GM18861 (cell line): ENCODE results near the gene AGXT.

ENCODE experiments used
- ATAC-seq: cut with Tn5 transposase; IDR thresholded peaks from one replicate; pipeline ENCODE4 v1.9.1; 2021; ENCODE audit not compliant: unreplicated experiment

AGXT gene

DNA sequence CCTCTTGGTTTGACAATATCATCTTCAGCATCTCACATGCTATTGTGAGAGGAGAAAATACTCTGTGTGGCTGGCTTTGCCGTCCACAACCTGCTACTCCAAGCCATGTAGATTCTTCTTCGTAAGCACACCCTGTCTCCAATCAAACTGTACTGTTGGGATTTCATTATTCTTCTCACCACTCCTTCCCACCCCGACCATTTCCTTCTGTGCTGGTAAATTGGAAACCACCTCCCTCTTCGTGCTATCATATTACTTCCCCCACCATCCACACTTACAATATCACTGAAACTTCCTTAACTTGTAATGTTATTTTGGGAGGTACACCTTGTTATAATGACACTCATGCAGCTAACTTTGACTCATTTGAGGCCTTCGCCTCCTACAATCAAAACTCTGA, 3.2 kb upstream of the AGXT start:
- no peak for ATAC-seq

DNA sequence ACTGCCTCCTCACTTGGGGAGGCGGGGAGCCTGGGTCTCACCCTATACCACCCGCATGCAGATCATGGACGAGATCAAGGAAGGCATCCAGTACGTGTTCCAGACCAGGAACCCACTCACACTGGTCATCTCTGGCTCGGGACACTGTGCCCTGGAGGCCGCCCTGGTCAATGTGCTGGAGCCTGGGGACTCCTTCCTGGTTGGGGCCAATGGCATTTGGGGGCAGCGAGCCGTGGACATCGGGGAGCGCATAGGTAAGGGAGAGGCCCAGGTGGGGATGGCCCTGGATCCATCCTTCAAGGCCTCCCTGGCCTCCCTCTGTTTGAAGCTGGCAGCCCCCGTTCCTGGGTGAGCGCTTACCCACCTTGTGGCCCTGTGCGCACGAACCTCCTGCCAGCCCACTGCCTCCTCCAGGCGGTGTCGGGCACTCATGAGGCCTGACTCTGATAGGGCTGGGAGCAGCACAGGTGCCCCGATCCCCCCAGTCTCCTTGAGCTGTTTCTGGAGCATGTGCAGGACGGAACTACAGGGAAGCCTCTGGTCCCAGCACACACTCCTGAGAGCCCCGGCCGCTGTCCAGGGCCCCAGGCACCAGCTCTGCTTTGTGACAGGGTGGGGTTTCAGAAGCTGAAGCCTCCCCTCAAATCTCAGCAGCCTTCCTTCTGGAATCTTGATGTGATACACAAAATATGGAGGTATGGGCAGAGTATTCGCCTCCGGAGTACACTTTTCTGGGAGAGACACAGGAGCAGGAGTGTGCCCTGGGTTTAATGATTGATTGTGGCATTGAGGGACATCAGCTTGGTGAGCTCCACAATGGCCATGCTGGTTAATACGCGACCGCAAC, 708 bp downstream of the AGXT start:
- no peak for ATAC-seq

DNA sequence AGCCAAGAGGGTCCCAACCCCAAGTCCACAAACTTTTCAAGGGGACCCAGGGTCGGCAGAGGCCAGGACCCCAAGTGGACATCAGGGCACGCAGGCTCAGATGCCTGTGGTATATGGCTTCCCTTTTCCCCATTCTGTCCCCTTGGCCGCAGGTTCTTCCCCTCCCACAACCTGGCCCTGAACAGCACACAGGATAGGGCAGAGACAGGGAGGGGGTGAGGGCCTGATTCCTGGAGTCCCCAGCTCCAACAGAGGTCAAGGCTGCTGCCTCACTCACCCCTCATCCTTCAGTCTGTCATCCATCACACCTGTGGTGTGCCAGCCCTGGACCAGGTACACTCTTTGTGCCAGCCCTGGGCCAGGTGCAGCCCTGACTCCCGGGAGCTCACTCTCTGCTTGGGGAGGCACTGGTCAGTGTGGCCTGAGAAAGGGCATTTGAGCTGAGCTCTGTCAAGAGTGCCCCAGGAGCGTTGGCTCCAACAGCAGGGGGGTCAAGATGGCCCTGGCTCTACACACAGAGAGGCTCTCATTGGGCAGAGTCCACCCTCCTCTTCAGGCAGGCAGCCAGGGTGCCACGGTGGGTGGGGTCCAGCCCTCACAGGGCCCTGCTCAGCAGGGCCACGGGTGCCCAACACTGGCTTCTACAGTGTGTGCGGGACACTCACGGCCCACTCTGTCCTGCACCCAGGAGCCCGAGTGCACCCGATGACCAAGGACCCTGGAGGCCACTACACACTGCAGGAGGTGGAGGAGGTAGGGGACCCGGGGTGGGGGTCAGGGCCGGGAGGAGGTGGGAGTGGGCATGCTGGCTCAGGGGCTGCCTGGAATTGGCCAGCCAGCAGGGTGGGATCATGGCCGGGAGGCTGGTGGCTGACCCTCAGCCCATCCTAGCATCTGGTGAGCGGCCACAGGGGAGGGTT, 1.6 kb downstream of the AGXT start:
- no peak for ATAC-seq

DNA sequence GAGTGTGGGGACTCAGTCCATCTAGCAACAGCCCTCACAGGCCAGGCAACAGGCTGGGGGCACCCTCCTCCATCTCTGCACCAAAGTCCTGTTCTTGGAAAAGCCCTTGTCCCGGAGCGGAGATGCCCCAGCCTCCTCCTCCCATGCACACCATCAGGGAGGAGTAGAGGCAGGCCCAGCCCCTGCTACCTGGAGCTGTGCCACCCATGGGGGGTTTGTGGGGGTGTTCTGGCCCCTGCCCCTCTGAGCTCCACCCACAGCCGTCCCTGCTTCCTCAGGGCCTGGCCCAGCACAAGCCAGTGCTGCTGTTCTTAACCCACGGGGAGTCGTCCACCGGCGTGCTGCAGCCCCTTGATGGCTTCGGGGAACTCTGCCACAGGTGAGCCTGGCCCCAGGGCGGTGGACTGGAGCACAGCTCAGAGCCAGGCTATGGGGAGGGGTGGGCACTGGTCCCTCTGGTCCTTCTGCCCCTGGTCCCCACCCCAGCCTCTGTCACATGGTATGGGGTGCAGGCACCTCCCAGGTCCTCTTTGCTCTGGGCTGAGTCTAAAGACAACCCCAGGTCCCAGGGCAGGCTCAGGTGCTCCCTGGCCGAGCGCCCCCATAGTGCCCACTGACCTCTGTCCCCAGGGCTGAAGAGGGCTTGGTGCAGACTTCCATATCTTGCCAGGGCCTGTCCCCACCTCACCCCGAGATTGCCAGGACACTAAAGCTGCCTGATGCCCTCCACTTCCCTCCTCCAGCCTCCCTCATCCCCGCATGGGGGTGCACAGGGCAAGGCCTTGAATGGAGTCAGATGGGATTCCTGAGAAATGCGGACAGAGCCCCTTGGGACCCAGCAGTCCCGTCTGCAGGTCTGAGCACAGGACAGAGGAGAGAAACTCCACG, 2.7 kb downstream of the AGXT start:
- ATAC-seq = no peak

DNA sequence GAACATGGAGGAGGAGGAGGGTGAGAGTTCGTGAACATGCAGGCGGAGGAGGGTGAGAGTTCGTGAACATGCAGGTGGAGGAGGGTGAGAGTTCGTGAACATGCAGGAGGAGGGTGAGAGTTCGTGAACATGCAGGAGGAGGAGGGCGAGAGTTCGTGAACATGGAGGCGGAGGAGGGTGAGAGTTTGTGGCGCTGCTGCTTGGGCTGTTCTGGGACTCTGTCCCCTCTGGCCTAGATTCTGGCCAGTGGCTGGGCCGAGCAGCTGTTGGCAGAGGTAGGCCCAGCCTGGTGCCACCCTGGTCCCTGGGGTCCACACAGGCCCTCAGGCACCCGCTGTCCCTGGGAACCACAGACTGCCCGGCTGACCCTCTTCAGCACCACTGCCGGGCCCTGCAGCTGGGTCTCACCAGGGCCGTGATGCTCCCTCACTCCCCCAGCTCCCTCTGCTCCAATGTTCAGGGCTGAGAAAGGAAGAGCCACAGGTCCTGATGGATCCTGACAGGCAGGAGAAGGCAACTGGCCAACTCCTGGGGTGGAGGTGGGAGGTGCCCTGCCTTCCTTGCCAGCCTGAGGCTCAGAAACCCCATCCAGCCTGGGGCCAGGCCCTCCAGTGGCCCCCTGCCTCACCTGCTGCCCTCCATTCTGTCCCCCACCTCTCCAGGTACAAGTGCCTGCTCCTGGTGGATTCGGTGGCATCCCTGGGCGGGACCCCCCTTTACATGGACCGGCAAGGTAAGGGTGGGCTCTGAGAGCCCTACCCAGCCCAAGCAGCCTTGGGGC, 3.9 kb downstream of the AGXT start:
- no peak for ATAC-seq

DNA sequence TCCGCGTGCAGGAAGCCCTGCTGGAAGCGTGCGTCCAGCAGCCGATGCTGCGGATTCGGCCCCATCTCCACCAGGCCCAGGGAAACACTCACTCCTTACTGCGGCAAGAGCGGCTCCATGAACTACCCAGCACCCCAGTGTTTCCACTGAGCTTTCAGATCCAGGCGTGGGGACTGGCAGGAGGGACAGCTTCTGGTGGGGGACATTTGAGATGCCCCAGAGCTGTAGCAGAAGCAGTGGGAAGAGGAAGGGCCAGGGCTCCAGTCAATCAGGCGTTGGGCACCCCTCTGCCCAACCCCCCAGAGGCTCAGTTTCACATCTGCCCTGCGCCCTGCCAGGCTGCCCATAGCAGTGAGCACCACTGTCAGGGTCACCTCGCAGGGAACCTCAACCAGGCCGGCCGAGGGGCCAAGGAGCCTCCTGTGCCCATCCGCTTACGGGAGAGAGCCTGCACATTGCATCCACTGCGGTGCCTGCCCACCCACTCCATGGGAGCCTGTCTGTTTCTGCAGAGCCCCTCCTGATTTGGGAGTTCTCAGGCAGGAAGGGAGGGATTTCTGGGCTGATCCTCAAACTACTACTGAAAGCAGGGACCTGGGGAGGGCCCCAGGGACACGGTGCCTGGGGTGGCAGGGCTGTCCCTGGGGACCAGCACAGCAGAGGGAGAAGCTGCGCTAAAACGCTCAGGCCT, 4.6 kb downstream of the AGXT start:
- ATAC-seq = no peak

DNA sequence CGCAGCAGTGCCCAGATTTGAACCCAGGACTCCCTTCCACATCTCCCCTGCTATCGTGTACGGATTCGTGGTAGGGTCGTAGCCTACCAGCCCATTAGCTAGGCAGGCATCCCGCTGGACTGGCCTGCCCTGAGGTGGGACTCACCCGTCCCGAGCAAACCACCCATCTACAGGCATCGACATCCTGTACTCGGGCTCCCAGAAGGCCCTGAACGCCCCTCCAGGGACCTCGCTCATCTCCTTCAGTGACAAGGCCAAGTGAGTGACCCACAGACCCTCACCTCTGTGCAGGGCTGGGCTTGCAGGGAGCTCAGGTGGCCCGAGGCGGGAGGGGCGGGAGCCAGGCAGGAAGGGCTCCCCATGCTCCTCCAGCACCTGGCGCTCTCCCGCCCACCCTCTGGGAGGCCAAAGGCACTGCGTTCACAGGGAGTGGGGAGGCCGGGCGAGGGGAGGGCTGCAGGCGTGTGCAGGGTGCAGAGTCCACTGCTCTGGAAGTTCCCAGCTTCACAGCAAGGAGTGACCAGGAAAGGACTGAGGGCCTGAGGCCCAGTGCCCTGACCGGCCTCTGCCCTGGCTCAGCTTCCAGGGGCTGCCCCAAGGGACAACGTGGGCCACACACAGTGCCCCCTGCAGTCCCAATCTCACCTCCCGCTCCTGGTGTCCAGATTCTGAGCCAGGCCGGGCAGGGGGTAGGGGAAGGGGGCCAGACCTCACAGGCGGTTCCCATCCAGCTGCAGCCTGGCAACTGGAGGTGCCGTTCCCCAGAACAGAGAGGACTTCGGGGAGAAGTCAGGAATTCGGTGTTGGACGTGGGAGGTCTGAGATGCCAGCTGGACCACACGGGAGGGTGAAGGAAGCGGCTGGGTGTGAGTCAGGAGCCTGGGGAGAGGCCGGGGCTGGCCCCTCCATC, 5.4 kb downstream of the AGXT start:
- no peak for ATAC-seq

DNA sequence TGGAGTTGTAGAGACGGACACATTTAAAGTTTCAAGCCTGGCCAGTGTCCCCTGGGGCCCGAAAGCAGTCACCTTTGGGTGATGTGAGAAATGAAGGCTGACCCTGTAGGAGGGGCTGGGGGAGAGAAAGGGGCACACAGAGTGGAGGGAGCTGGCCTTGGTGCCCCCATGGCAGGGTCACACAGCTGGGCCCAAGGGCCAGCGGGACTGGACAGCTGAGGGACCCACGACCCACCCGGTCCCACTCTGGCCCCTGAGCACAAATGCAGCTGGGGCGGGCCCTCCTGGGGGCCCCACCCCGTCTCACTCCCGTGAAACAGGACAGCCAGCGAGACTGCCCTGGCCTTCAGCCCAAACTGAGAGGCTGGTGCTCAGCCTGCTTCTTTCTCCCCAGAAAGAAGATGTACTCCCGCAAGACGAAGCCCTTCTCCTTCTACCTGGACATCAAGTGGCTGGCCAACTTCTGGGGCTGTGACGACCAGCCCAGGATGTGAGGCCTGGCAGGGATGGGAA, 6.1 kb downstream of the AGXT start:
- ATAC-seq = no peak

DNA sequence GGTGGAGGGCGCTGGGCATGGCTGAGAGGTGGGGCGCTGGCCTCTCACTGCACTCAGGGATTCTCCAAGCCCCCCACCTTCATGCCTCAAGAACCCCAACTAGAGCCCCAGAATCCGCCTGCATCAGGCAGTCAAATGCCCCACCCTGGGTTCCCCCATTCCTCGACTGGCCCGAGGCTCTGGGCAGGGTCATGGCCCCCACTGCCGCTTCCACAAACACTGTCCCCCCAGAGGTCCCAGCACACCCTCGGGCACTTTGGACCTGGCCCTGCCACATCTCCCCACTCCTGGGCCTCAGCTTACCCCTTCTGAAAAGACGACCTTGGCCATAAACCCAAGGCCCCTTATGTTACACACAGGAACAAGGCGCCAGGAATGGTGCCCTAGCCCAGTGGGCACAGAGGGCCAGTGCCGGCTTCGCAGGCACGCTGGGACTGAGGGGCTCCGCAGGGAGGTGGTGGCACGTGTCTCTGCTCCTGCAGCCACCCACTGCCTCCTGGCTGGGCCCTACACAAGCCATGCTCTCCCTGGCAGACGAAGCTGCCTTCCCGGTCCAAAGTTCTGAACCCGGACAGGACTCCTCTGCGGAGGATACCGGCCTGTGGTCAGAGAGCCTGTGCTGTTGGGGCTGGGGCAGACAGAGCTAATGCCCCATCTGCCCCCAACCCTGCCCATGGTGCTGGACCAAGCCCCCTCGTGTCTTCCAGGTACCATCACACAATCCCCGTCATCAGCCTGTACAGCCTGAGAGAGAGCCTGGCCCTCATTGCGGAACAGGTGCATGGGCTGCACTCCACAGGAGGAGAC, 6.8 kb downstream of the AGXT start:
- no peak for ATAC-seq

DNA sequence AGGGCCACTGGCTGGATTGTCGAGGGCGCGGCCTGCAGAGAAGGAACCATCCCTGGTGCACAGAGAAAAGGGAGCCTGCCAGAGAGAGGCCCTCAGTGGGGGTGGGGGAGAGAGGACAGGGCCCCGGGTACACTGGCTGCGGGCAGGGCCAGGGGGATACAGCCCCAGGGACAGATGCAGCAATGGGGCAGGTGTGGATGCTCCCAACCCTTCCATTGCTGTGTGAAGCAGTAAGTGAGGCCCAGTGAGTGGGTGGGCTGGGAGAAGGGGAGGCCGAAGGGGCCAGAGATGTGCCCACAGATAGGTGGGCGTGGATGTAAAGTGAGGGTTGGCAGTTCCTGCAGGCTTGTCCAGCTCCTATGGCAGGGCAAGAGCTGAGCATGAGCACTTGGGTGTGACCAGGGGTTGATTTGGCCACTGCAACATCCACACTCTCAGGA, 7.4 kb downstream of the AGXT start:
- ATAC-seq = no peak

DNA sequence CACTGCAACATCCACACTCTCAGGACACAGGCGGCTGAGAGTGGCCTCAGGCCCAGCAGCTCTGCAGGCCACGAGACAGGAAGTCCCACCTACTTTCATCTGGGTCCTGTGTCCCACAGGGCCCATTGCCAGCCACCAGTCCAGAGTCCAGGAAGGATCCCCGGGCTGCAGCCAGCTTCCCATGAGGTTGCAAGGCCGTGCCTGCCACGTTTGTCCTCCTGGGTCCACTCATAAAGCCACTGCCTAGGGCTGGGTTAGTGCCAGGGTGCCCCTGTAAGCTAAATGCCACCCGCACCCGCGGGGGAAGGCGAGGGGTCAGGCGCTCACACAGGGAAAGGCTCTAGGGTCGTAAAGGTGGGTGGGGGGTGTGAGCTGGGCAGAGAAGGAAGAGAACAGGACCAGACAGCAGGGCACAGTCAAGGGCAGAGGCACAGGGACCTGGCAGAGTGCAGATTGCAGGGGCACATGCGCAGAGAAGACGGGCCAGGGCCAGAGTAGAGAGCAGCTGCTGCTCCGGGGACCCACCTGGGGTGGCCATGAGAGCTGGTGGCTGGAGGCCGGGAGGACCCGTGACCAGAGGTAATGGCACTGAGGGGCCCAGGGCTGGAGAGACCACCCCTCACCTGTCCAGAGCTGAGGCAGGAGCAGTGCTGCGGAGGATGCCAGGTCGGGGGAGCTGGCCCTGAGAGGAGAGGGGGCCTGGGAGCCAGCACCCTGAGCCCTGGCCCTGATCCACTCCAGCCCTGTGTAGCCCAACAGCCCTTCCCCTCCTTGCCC, 8.0 kb downstream of the AGXT start:
- ATAC-seq = no peak

DNA sequence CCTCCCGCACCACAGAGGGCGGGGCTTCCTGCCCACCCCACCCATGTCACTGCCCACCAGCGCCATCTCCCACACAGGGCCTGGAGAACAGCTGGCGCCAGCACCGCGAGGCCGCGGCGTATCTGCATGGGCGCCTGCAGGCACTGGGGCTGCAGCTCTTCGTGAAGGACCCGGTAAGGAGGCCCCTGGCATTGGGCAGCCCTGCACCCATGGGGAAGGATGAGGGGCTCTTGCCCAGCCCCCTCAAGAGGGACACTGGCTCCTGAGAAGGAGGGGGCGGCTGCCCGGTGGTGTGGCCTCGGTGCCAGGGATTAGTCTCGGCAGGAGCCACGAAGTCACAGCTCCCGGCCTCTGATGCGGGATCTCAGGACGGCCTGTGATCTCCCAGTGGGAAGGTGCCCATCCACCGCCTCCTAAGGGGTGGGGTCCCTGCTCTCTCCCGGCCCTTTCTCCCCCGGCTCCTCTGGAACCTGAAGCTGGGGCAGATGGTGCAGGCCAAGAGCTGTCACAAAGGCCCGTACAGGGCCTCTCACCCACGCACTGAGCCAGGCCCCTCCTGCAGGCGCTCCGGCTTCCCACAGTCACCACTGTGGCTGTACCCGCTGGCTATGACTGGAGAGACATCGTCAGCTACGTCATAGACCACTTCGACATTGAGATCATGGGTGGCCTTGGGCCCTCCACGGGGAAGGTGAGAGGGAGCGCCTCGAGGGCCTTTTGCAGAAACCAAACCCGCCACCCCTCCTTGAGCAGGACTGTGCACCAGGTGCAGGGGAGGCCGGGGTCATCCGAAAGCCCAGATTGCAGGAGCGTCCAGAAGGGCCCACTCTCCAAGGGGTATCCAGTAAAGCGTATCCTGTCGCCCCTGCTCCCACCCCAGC, 9.1 kb downstream of the AGXT start:
- no peak for ATAC-seq

DNA sequence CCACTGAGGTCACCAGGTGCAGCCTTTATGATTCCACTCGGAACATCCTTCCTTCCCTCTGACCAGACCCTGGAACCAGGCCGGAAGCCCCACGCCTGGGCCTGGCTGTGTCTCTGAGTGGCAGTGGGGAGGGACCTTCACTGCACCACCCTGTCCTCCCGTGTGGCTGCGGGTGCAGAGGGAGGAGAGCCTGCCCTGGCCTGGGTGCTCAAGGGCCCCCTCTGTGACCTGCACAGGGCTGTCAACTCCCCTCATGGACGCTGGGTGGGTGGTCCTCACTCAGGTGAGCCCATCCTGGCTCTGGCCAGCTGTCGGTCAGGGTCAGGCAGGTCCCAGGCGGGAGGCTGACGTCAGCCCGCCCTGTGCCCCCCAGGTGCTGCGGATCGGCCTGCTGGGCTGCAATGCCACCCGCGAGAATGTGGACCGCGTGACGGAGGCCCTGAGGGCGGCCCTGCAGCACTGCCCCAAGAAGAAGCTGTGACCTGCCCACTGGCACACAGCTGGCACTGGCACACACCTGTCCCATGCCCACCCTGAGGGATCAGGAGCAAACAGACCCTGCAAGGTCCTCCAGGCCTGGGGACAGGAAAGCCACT, 9.8 kb downstream of the AGXT start:
- ATAC-seq = no peak

DNA sequence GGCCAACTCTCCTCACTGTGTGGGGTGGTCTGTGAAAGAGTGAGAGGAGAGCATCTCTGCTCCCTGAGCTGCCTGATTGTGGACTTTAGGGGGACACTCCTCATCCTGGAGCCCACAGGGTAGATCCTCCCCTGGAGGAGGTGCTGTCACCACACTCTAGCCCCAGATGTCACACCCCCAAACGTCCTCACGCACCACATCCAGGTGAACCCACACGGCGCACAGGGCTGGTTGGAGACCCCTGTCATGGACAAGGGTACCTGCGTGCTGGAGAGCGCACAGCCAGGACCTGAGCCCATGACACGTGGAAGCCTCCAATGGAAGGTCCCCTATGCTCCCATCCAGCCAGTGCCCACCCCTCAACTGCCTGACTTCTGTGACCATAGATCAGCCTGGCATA, 10.5 kb downstream of the AGXT start:
- no peak for ATAC-seq

DNA sequence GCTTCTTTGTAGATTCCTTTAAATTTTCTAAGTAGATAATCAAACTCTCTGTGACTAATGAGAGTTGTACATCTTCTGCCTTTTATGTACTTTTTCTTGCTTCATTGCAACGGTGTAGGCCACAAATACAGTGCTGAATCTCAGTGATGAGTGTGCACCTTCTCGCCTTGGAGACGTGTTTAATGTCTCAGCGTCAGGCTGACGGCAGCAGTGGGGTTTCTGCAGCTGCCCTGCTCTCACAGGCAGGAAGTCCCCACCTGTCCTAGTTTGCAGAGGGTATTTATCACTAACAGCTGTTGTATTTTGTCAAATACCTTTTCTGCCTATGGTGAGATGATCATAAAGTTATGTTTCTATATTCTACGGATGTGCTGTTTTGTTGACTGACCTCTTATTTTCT, 13.3 kb downstream of the AGXT start:
- no peak for ATAC-seq
